ENCODE data around the gene TSC1. TPM values are rescaled to one million over a fixed set of nuclear protein-coding genes. Genes with fewer than 3 reads are reported as not detected.

The TSC1 gene
- total RNA-seq, 1 donor, result 68.4 TPM

DNA sequence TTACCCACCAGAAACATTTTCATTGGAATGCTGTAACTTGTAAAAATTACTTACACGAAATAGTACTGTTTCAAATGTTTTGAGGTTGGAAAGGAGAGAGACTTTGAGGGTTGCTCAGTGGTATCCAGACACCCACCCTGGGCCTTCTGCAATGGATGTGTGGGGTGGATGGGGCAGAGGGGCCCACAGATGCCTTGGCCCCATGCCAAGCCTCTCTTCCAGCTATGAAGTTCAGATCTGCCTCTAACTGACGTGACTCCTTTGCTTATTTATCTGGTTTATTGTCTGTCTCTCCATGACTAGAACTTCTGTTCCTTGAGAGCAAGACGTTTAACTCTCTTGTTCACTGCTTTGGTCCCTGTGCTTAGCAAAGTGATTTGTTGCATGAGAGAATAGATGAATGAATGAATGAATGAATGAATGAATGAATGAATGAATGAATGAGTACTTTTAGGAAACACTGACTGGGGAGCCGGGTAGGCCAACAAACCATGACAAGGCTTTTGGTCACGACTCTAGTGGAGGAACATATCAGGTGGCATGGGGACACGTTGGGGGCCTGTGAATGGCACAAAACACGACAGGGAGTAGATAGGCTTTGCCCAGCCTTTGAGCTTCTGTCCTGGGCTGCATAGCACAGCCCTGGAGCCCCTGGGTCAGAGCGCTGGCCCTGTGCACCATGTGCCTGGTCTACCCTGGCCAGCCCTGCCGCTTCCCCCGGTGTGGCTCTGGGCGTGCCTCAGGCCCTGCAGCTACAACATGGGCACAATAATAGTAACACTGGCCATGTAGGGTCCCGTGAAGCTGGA lies 98.1 kb downstream of the TSC1 start:
- Histone ChIP-seq H3K4me1 (ENCODE audit: insufficient read depth, low read length) (no peaks in the 10 kb centered on the region), H3K36me3 (ENCODE audit: insufficient read depth, low read length) (no peaks in the 10 kb centered on the region), H3K27ac (ENCODE audit: low read depth, low read length) (no peak overlapping the region), H3K4me2 (ENCODE audit: insufficient read depth, low read length) (no peak overlapping the region), H2AFZ (ENCODE audit: low read length) (no peak overlapping the region), H3K79me2 (ENCODE audit: insufficient read depth, low read length) (no peaks in the 10 kb centered on the region), H3K9me3 (ENCODE audit: low read depth, low read length) (no peaks in the 10 kb centered on the region), H3K27me3 (ENCODE audit: insufficient read depth, low read length) (no peaks in the 10 kb centered on the region), H3K4me3 (ENCODE audit: insufficient read depth, low read length) (no peak overlapping the region), H4K20me1 (ENCODE audit: insufficient read depth, low read length) (no peaks in the 10 kb centered on the region)
- TF ChIP-seq, protein P1, sequence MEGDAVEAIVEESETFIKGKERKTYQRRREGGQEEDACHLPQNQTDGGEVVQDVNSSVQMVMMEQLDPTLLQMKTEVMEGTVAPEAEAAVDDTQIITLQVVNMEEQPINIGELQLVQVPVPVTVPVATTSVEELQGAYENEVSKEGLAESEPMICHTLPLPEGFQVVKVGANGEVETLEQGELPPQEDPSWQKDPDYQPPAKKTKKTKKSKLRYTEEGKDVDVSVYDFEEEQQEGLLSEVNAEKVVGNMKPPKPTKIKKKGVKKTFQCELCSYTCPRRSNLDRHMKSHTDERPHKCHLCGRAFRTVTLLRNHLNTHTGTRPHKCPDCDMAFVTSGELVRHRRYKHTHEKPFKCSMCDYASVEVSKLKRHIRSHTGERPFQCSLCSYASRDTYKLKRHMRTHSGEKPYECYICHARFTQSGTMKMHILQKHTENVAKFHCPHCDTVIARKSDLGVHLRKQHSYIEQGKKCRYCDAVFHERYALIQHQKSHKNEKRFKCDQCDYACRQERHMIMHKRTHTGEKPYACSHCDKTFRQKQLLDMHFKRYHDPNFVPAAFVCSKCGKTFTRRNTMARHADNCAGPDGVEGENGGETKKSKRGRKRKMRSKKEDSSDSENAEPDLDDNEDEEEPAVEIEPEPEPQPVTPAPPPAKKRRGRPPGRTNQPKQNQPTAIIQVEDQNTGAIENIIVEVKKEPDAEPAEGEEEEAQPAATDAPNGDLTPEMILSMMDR (IDR thresholded peaks at IDR 0.05; ENCODE audit: extremely low read depth, low read depth, low read length), result no peak
- DNase-seq (ENCODE audit: insufficient read length, low spot score, missing footprints), result no peak

DNA sequence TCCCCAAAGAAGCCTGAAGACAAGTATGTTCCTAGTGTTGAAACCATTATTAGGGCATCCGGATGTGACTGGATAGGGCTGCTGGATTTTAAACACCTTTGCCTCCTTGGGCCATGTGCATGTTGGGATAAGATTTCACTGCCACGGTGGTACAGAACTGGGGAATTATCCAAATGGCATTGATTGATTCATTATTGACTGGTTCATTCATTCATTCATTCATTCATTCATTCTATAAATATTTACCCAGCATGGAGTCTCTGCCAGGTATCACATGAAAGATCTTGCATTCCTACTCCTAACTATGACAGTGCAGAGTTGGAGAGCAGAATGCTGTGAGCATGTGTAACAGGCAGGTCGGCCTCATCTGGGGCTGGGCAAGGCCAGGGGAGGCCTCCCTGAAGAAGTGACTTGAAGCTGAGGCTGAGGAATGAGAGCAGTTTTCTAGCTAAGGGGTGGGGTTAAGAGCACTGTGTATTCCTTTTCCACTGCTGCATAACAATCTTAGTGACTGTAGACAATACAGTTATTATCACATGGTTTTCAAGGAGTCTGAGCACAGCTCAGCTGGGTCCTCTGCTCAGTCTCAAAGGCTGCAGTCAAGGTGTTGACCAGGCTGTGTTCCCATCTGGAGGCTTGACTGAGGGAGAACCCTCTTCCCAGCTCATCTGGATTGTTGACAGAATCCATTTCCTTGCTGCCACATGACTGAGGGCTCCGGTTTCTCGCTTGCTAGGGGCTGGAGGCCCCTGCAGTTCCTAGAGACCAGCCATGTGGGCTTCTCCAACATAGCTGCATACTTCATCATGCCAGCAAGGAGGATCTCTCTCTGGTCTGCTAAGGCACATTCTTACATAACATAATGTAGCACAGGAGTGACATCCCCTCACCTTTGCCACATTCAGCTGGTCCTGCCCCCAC lies 102.0 kb downstream of the TSC1 start:
- no peak overlapping the region for H3K4me2 ChIP-seq (ENCODE audit: insufficient read depth, low read length)
- TF ChIP-seq, protein P1 (IDR thresholded peaks at IDR 0.05; ENCODE audit: extremely low read depth, low read depth, low read length), result no peak

More for the DNA sequence above, 102.0 kb downstream of the TSC1 start:
- no peak overlapping the region for H3K4me3 ChIP-seq (ENCODE audit: insufficient read depth, low read length)
- no peak overlapping the region for H2AFZ ChIP-seq (ENCODE audit: low read length)
- H4K20me1 ChIP-seq (ENCODE audit: insufficient read depth, low read length), result no peaks in the 10 kb centered on the region
- no peaks in the 10 kb centered on the region for H3K36me3 ChIP-seq (ENCODE audit: insufficient read depth, low read length)
- H3K4me1 ChIP-seq (ENCODE audit: insufficient read depth, low read length), result no peaks in the 10 kb centered on the region
- no peaks in the 10 kb centered on the region for H3K9me3 ChIP-seq (ENCODE audit: low read depth, low read length)
- no peak for DNase-seq (ENCODE audit: insufficient read length, low spot score, missing footprints)
- no peaks in the 10 kb centered on the region for H3K79me2 ChIP-seq (ENCODE audit: insufficient read depth, low read length)
- H3K27me3 ChIP-seq (ENCODE audit: insufficient read depth, low read length), result no peaks in the 10 kb centered on the region
- H3K27ac ChIP-seq (ENCODE audit: low read depth, low read length), result no peak overlapping the region

Small RNAs within 50 kb of the gene (small RNA-seq; reads per million reads assigned to genes)
- not detected for gene AL593851.1
- 3.1 reads per million, percentile 78 among the genes with 10 or more reads in this experiment for gene MIR548AW
- gene RNU7-21P, result not detected

Other genes with a start within 250 kb of the TSC1 start
- 0.59 and 1.1 TPM in 2 replicates for gene AK8, start 66.3 kb downstream of the TSC1 start, total RNA-seq
- 3.6 and 4.4 TPM in 2 replicates for gene SPACA9, start 65.7 kb downstream of the TSC1 start, total RNA-seq
- under 0.01 TPM in 1 of 2 replicates, not detected in the other for gene GFI1B, start 34.1 kb upstream of the TSC1 start, total RNA-seq
- 31.8 and 41.3 TPM in 2 replicates for gene GTF3C5, start 86.4 kb upstream of the TSC1 start, total RNA-seq
- gene CEL, start 117.4 kb upstream of the TSC1 start, total RNA-seq, result under 0.01 TPM in 1 of 2 replicates, not detected in the other
- gene RALGDS, start 176.6 kb upstream of the TSC1 start, total RNA-seq, result 11.2 and 12.7 TPM in 2 replicates
- gene GBGT1, start 219.3 kb upstream of the TSC1 start, total RNA-seq, result 3.3 and 3.8 TPM in 2 replicates

Data from osteoblast (primary cell).